Measurements from ENCODE around the gene GUF1. TPM values are rescaled to one million over a fixed set of nuclear protein-coding genes. Genes with fewer than 3 reads are reported as not detected.
A peak's percentile ranks its signal among the peaks of the same experiment; 100 is the strongest.

GUF1 gene
- total and polyA plus RNA-seq, 10 of the 15 experiments (the other 5 are each of a cell fraction or from before 2014, with no cell fraction given) = 5.8 to 37.1 (median 24.8) TPM

- TF ChIP-seq BACH1 (IDR thresholded peaks at IDR 0.05; ENCODE audit: borderline replicate concordance) (no peak), FOXK2 (IDR thresholded peaks at IDR 0.05) (no peak), NBN (IDR thresholded peaks at IDR 0.05) (no peak), MEF2A (IDR thresholded peaks at IDR 0.05; ENCODE audit: insufficient read depth, low read depth, low read length) (no peak), JUNB (IDR thresholded peaks at IDR 0.05) (no peak), CTCF (IDR thresholded peaks at IDR 0.05 in 2 of 3, conservative IDR thresholded peaks at IDR 0.05 in 1 of 3; ENCODE audit: control insufficient read depth in 2 of 3, extremely low read depth in 1 of 3, insufficient read depth in 1 of 3, low read depth in 3 of 3, low read length in 3 of 3) (peak; percentile 56 to 75 (median 67); a peak in 5 of 6 replicates), SMC3 (IDR thresholded peaks at IDR 0.05; ENCODE audit: borderline replicate concordance, low read length) (peak; percentile 42; the same call in 1 of the 2 replicates), ZBTB11 (CRISPR knock-in tag; IDR thresholded peaks at IDR 0.05) (no peak), EP300 (IDR thresholded peaks at IDR 0.05; ENCODE audit: borderline replicate concordance in 1 of 2, control insufficient read depth in 1 of 2, low read depth in 2 of 2, low read length in 2 of 2) (no peak)
Observed at GRCh38 chr4:44629280-44629866, 48.8 kb upstream of the GUF1 start (continued).
